PC-9 (cell line): Measurements from ENCODE around the gene RUBCN. TPM values are rescaled to one million over a fixed set of nuclear protein-coding genes. Genes with fewer than 3 reads are reported as not detected.
"Not testable (repeated sequence)": the region's sequence is repeated elsewhere in the genome, so short reads cannot be mapped to it uniquely, and the experiment has no call there.

Source experiments
- BruUV-seq: library from RNA; stranded (reverse); fragments of 400-500 nt; replicated peaks from 2 replicates; lab custom pipeline; 2021; lab: Mats Ljungman, UMichigan
- CTCF ChIA-PET: fragments of 300-600 bp; sonication (Branson Sonifier 250); formaldehyde crosslinking; loops from one replicate; lab custom pipeline; 2022; ENCODE audit warnings: antibody characterized with exemption; lab: Charles Lee
- POLR2A ChIA-PET: fragments of 300-600 bp; sonication (Branson Sonifier 250); formaldehyde crosslinking; loops from one replicate; lab custom pipeline; 2022; ENCODE audit warnings: antibody characterized with exemption; ENCODE audit not compliant: unreplicated experiment; lab: Charles Lee
- DNase-seq, 2 experiments: peaks; one replicate each; pipeline versions ENCODE4 v3.0.0 to v3.0.0-alpha.2; 2015 to 2022; ENCODE audit warnings: mixed read lengths in 1 of 2
- H2AFZ ChIP-seq: fragments of 200-600 bp; sonication (generic); 2 replicates; pipeline ENCODE4 v1.8.1; 2017; ENCODE audit warnings: antibody characterized with exemption
- H3F3A ChIP-seq: fragments of 200-600 bp; sonication (generic); 2 replicates; pipeline ENCODE4 v1.8.1; 2017; ENCODE audit warnings: antibody characterized with exemption, mild to moderate bottlenecking, low read depth; ENCODE audit not compliant: insufficient read depth
- H3K27ac ChIP-seq: fragments of 200-600 bp; sonication (generic); 2 replicates; pipeline ENCODE4 v1.6.1; 2016; ENCODE audit warnings: mixed run types
- H3K27me3 ChIP-seq: fragments of 200-600 bp; sonication (generic); 2 replicates; pipeline ENCODE4 v1.6.1; 2016; ENCODE audit warnings: low read depth, mixed run types; ENCODE audit not compliant: insufficient read depth
- H3K36me3 ChIP-seq: fragments of 200-600 bp; sonication (generic); 2 replicates; pipeline ENCODE4 v1.6.1; 2016; ENCODE audit warnings: low read depth, mixed run types
- H3K4me1 ChIP-seq: fragments of 200-600 bp; sonication (generic); replicated peaks from 2 replicates; pipeline ENCODE4 v1.6.1; 2016; ENCODE audit warnings: mixed run types; ENCODE audit not compliant: insufficient read depth
- H3K4me2 ChIP-seq: fragments of 200-600 bp; sonication (generic); 2 replicates; pipeline ENCODE4 v1.6.1; 2017; ENCODE audit warnings: mixed run types
- H3K4me3 ChIP-seq: fragments of 200-600 bp; sonication (generic); 2 replicates; pipeline ENCODE4 v1.6.1; 2016; ENCODE audit warnings: mixed run types
- H3K79me2 ChIP-seq: fragments of 200-600 bp; sonication (generic); 2 replicates; pipeline ENCODE4 v1.6.1; 2017; ENCODE audit warnings: low read depth, mixed run types
- H3K9me2 ChIP-seq: fragments of 200-600 bp; sonication (generic); 2 replicates; pipeline ENCODE4 v1.8.1; 2017; ENCODE audit warnings: mild to moderate bottlenecking; ENCODE audit not compliant: insufficient read depth
- H3K9me3 ChIP-seq: fragments of 200-600 bp; sonication (generic); 2 replicates; pipeline ENCODE4 v1.8.1; 2016; ENCODE audit warnings: low read depth; ENCODE audit not compliant: insufficient read depth
- H4K20me1 ChIP-seq: fragments of 200-600 bp; sonication (generic); 2 replicates; pipeline ENCODE4 v1.8.1; 2017; ENCODE audit not compliant: insufficient read depth
- intact Hi-C: fragments of 100-400 bp; cut with micrococcal nuclease; formaldehyde crosslinking; loops from one replicate; pipeline ENCODE4 v1.10.0; 2022; ENCODE audit not compliant: unreplicated experiment
- total RNA-seq: library from RNA; stranded (reverse); gene quantifications from 2 replicates; pipeline ENCODE4 v1.2.3, GENCODE V29; 2021

The RUBCN gene
- total RNA-seq, 1 experiment from 2014 or later, result 34.2 TPM

GRCh38 chr3:197663367-197664140 is 73.2 kb downstream of the RUBCN start:
- H4K20me1 ChIP-seq, H3K27ac ChIP-seq, CTCF ChIA-PET, POLR2A ChIA-PET, H3F3A ChIP-seq, H3K27me3 ChIP-seq, H3K4me2 ChIP-seq, intact Hi-C loops, DNase-seq, BruUV-seq, H2AFZ ChIP-seq, H3K9me2 ChIP-seq, H3K79me2 ChIP-seq, H3K36me3 ChIP-seq, H3K4me1 ChIP-seq, H3K9me3 ChIP-seq, H3K4me3 ChIP-seq: not testable (repeated sequence)

- H3K9me3 ChIP-seq, H3K9me2 ChIP-seq, intact Hi-C loops, H4K20me1 ChIP-seq, DNase-seq, H3K4me3 ChIP-seq, H3K4me1 ChIP-seq, CTCF ChIA-PET, H3K4me2 ChIP-seq, H2AFZ ChIP-seq, H3K79me2 ChIP-seq, H3K36me3 ChIP-seq, POLR2A ChIA-PET, H3K27me3 ChIP-seq, H3F3A ChIP-seq, BruUV-seq, H3K27ac ChIP-seq: not testable (repeated sequence)
These were observed 74.4 kb downstream of the RUBCN start for GRCh38 chr3:197662352-197662751.

GRCh38 chr3:197661874-197662273 is 74.8 kb downstream of the RUBCN start:
- H2AFZ ChIP-seq, H3K4me2 ChIP-seq, H3K9me3 ChIP-seq, H3K27me3 ChIP-seq, H4K20me1 ChIP-seq, CTCF ChIA-PET, intact Hi-C loops, POLR2A ChIA-PET, H3F3A ChIP-seq, H3K27ac ChIP-seq, BruUV-seq, DNase-seq, H3K9me2 ChIP-seq, H3K36me3 ChIP-seq, H3K4me1 ChIP-seq, H3K4me3 ChIP-seq, H3K79me2 ChIP-seq: not testable (repeated sequence)

- DNase-seq, H3K79me2 ChIP-seq, H3K9me3 ChIP-seq, H3K4me1 ChIP-seq, H3K4me2 ChIP-seq, intact Hi-C loops, H3K9me2 ChIP-seq, H3K27ac ChIP-seq, H3K36me3 ChIP-seq, H2AFZ ChIP-seq, H4K20me1 ChIP-seq, BruUV-seq, H3K27me3 ChIP-seq, H3F3A ChIP-seq, POLR2A ChIA-PET, H3K4me3 ChIP-seq, CTCF ChIA-PET: not testable (repeated sequence)
These were observed 75.4 kb downstream of the RUBCN start for GRCh38 chr3:197661234-197661834.

- H2AFZ ChIP-seq, CTCF ChIA-PET, H3K9me3 ChIP-seq, H3K9me2 ChIP-seq, intact Hi-C loops, DNase-seq, H4K20me1 ChIP-seq, H3K4me1 ChIP-seq, H3K27ac ChIP-seq, BruUV-seq, H3K4me3 ChIP-seq, H3K4me2 ChIP-seq, H3K79me2 ChIP-seq, H3F3A ChIP-seq, H3K27me3 ChIP-seq, H3K36me3 ChIP-seq, POLR2A ChIA-PET: not testable (repeated sequence)
These were observed 77.0 kb downstream of the RUBCN start for GRCh38 chr3:197659701-197660100.

- H3K79me2 ChIP-seq, DNase-seq, H3K27me3 ChIP-seq, H3K4me1 ChIP-seq, H3K9me2 ChIP-seq, POLR2A ChIA-PET, intact Hi-C loops, H3F3A ChIP-seq, H3K27ac ChIP-seq, H3K4me3 ChIP-seq, H3K9me3 ChIP-seq, CTCF ChIA-PET, H3K36me3 ChIP-seq, H4K20me1 ChIP-seq, H2AFZ ChIP-seq, H3K4me2 ChIP-seq, BruUV-seq: not testable (repeated sequence)
These were observed 77.6 kb downstream of the RUBCN start for GRCh38 chr3:197659144-197659543.

- BruUV-seq, intact Hi-C loops, H4K20me1 ChIP-seq: not testable (repeated sequence)
These were observed 78.0 kb downstream of the RUBCN start for GRCh38 chr3:197658706-197659105.

More at GRCh38 chr3:197658706-197659105, 78.0 kb downstream of the RUBCN start:
- H3K27ac ChIP-seq, CTCF ChIA-PET, DNase-seq, H3K36me3 ChIP-seq, H3K4me3 ChIP-seq, H3K79me2 ChIP-seq, POLR2A ChIA-PET, H3K9me2 ChIP-seq, H3K9me3 ChIP-seq, H3K4me2 ChIP-seq, H3K27me3 ChIP-seq, H2AFZ ChIP-seq, H3F3A ChIP-seq, H3K4me1 ChIP-seq: not testable (repeated sequence)
